Natural killer cell (primary cell): ENCODE results near the gene POLR3E. TPM values are rescaled to one million over a fixed set of nuclear protein-coding genes. Genes with fewer than 3 reads are reported as not detected.

ENCODE experiments used
- ATAC-seq, 3 donors: fragments of 150-1000 bp in 2 of 3; fragments of 200-7000 bp in 1 of 3; cut with Tn5 transposase; 1 replicate in 1 of 3; 2 replicates in 2 of 3; pipeline ENCODE4 v1.10.0; 2021; ENCODE audit warnings: mild to moderate bottlenecking in 2 of 3, moderate library complexity in 2 of 3
- DNase-seq, 2 donors: peaks; one replicate each; pipeline versions ENCODE4 v3.0.0 to v3.0.0-alpha.2; 2013 to 2021; ENCODE audit warnings: mixed read lengths in 1 of 2
- H3K27ac ChIP-seq: one replicate; pipeline ENCODE4 v1.5.1; 2013; ENCODE audit warnings: mild to moderate bottlenecking, low read length
- H3K27me3 ChIP-seq: one replicate; pipeline ENCODE4 v1.6.1; 2013; ENCODE audit warnings: low read length; ENCODE audit not compliant: control insufficient read depth, insufficient read depth
- H3K36me3 ChIP-seq: one replicate; pipeline ENCODE4 v1.6.1; 2013; ENCODE audit warnings: low read length; ENCODE audit not compliant: control insufficient read depth, insufficient read depth
- H3K4me1 ChIP-seq: one replicate; pipeline ENCODE4 v1.6.1; 2013; ENCODE audit warnings: low read length; ENCODE audit not compliant: control insufficient read depth, insufficient read depth
- H3K4me3 ChIP-seq: one replicate; pipeline ENCODE4 v1.5.1; 2013; ENCODE audit warnings: low read length
- H3K9me3 ChIP-seq: one replicate; pipeline ENCODE4 v1.6.1; 2013; ENCODE audit warnings: low read length; ENCODE audit not compliant: control insufficient read depth, insufficient read depth
- H3K27ac Mint-ChIP-seq, 2 donors: one replicate each; pipeline ENCODE4 v1.8.0; 2022; ENCODE audit warnings: mild to moderate bottlenecking in 2 of 2, mixed read lengths in 2 of 2, moderate library complexity in 1 of 2
- H3K27me3 Mint-ChIP-seq, 2 donors: one replicate each; pipeline ENCODE4 v1.8.0; 2022; ENCODE audit warnings: low read depth in 2 of 2, mixed read lengths in 2 of 2
- H3K36me3 Mint-ChIP-seq: one replicate; pipeline ENCODE4 v1.8.0; 2022; ENCODE audit warnings: mixed read lengths
- H3K4me1 Mint-ChIP-seq, 2 donors: one replicate each; pipeline ENCODE4 v1.8.0; 2022; ENCODE audit warnings: mixed read lengths in 2 of 2
- H3K4me3 Mint-ChIP-seq: one replicate; pipeline ENCODE4 v1.8.0; 2022; ENCODE audit warnings: mild to moderate bottlenecking, moderate library complexity, mixed read lengths
- H3K9me3 Mint-ChIP-seq, 2 donors: one replicate each; pipeline ENCODE4 v1.8.0; 2022; ENCODE audit warnings: mixed read lengths in 2 of 2
- CTCF ChIP-seq: fragments of 200-600 bp; IDR thresholded peaks from one replicate; pipeline ENCODE4 v1.8.0; 2022; ENCODE audit warnings: antibody characterized with exemption
- WGBS: methylation state at CpG from one replicate; pipeline ENCODE4 v1.1.7; 2013; ENCODE audit warnings: missing lambda C conversion rate; ENCODE audit not compliant: insufficient coverage; 5-methylcytosine and 5-hydroxymethylcytosine counted together
- intact Hi-C: fragments of 100-400 bp; cut with micrococcal nuclease; formaldehyde crosslinking; loops from one replicate; pipeline ENCODE4 v1.14.2; 2022
- total RNA-seq, 4 donors: library from RNA; stranded (reverse); fragments of 120-200 nt in 1 of 4; gene quantifications; one replicate each; pipeline versions ENCODE4 v1.2.3 to v1.2.4, GENCODE V29; 2013 to 2022

POLR3E gene
- total RNA-seq, 3 donors from 2014 or later (not counting 1 experiment from before 2014, with no cell fraction given) = 95.0 to 116 (median 104) TPM

- Histone ChIP-seq H3K36me3 (peaks cover 3% of the 10 kb centered on the region), H3K4me1 (no peaks in the 10 kb centered on the region), H3K27me3 (no peaks in the 10 kb centered on the region), H3K4me3 (no peak overlapping the region), H3K9me3 (no peaks in the 10 kb centered on the region), H3K27ac (no peak overlapping the region)
- ATAC-seq = no peak
- no peaks in the 10 kb centered on the region for H3K9me3 Mint-ChIP-seq
- TF ChIP-seq CTCF = no peak
- H3K27ac Mint-ChIP-seq = no peak overlapping the region
- 92% methylated on average over 7 of the region's 8 CpGs for WGBS
- no peak for DNase-seq
- no peak overlapping the region for H3K4me3 Mint-ChIP-seq
- H3K27me3 Mint-ChIP-seq = no peaks in the 10 kb centered on the region
- H3K4me1 Mint-ChIP-seq = peaks cover 5 to 7% of the 10 kb centered on the region in 2 donors
- intact Hi-C loops = no loop called here
- peaks cover 5% of the 10 kb centered on the region for H3K36me3 Mint-ChIP-seq
Observed at GRCh38 chr16:22267764-22268163, 29.4 kb upstream of the POLR3E start.

- WGBS = 58% methylated on average over 3 of the region's 3 CpGs
- Histone ChIP-seq H3K9me3 (no peaks in the 10 kb centered on the region), H3K36me3 (peaks cover 17% of the 10 kb centered on the region), H3K27me3 (no peaks in the 10 kb centered on the region), H3K27ac (no peak overlapping the region), H3K4me3 (no peak overlapping the region), H3K4me1 (no peaks in the 10 kb centered on the region)
- Mint-ChIP-seq H3K27me3 (no peaks in the 10 kb centered on the region), H3K27ac (no peak overlapping the region), H3K36me3 (peaks cover 5% of the 10 kb centered on the region), H3K9me3 (no peaks in the 10 kb centered on the region), H3K4me1 (peaks cover 5% of the 10 kb centered on the region in 2 donors), H3K4me3 (no peak overlapping the region)
- DNase-seq = no peak
- no peak for TF ChIP-seq CTCF
- ATAC-seq = no peak
- intact Hi-C loops = no loop called here
Observed at GRCh38 chr16:22270525-22270924, 26.7 kb upstream of the POLR3E start.

GRCh38 chr16:22272870-22273650 lies 24.1 kb upstream of the POLR3E start:
- H3K4me1 Mint-ChIP-seq = peaks cover 5% of the 10 kb centered on the region in 2 donors
- no peaks in the 10 kb centered on the region for H3K27me3 Mint-ChIP-seq
- H3K9me3 ChIP-seq = no peaks in the 10 kb centered on the region
- WGBS = over 99% methylated on average over 7 of the region's 8 CpGs
- no peaks in the 10 kb centered on the region for H3K4me1 ChIP-seq
- no peak overlapping the region for H3K27ac ChIP-seq
- peaks cover 16% of the 10 kb centered on the region for H3K36me3 ChIP-seq
- intact Hi-C loops = no loop called here
- H3K36me3 Mint-ChIP-seq = peaks cover 5% of the 10 kb centered on the region
- DNase-seq (no peak), ATAC-seq (no peak)
- no peak overlapping the region for H3K4me3 Mint-ChIP-seq
- no peaks in the 10 kb centered on the region for H3K27me3 ChIP-seq
- no peak overlapping the region for H3K27ac Mint-ChIP-seq
- no peak overlapping the region for H3K4me3 ChIP-seq
- no peak for TF ChIP-seq CTCF
- no peaks in the 10 kb centered on the region for H3K9me3 Mint-ChIP-seq

GRCh38 chr16:22274916-22275315 lies 22.3 kb upstream of the POLR3E start:
- Histone ChIP-seq H3K4me1 (no peaks in the 10 kb centered on the region), H3K4me3 (no peak overlapping the region), H3K27ac (no peak overlapping the region), H3K9me3 (no peaks in the 10 kb centered on the region), H3K27me3 (no peaks in the 10 kb centered on the region), H3K36me3 (peaks cover 21% of the 10 kb centered on the region)
- intact Hi-C loops = no loop called here
- DNase-seq = no peak
- no peak for ATAC-seq
- no peak overlapping the region for H3K27ac Mint-ChIP-seq
- H3K9me3 Mint-ChIP-seq = no peaks in the 10 kb centered on the region
- H3K4me1 Mint-ChIP-seq = peaks cover 5% of the 10 kb centered on the region in 2 donors
- no peak overlapping the region for H3K4me3 Mint-ChIP-seq
- TF ChIP-seq CTCF = no peak
- no peaks in the 10 kb centered on the region for H3K27me3 Mint-ChIP-seq
- 100% methylated on average over 1 of the region's 1 CpG for WGBS
- no peaks in the 10 kb centered on the region for H3K36me3 Mint-ChIP-seq
